ENCODE measurements around the gene IPO4. TPM values are rescaled to one million over a fixed set of nuclear protein-coding genes. Genes with fewer than 3 reads are reported as not detected.
A peak's percentile ranks its signal among the peaks of the same experiment; 100 is the strongest.

IPO4 gene
- total RNA-seq, 1 experiment from 2014 or later: 116 TPM

- Histone ChIP-seq H3T11ph (ENCODE audit: low read length) (no peak overlapping the region), H3K23ac (ENCODE audit: insufficient read length, low read depth, low read length) (no peak overlapping the region), H3K79me2 (ENCODE audit: insufficient read depth, low read length) (no peaks in the 10 kb centered on the region), H3K79me1 (ENCODE audit: insufficient read depth, low read depth, low read length, poor library complexity, severe bottlenecking) (no peaks in the 10 kb centered on the region), H4K20me1 (ENCODE audit: control insufficient read depth, insufficient read depth, insufficient read length) (no peaks in the 10 kb centered on the region), H4K91ac (ENCODE audit: insufficient read length, low read depth, low read length) (no peak overlapping the region), H3K4ac (ENCODE audit: low read depth, low read length) (no peak overlapping the region), H2BK5ac (ENCODE audit: insufficient read length, low read length) (no peak overlapping the region), H3K23me2 (ENCODE audit: insufficient read length, low read depth, low read length, poor library complexity, severe bottlenecking) (peaks cover 6% of the 10 kb centered on the region), H3K14ac (ENCODE audit: insufficient read depth, low read length) (no peak overlapping the region), H3K18ac (ENCODE audit: insufficient read length, low read depth, low read length) (no peak overlapping the region), H3K9ac (ENCODE audit: extremely low read depth, insufficient read length, low read length) (no peak overlapping the region), H2BK12ac (ENCODE audit: insufficient read length, low read depth, low read length) (no peak overlapping the region), H4K8ac (replicated peaks; ENCODE audit: insufficient read length, low read depth, low read length) (no peak overlapping the region), H2AK5ac (ENCODE audit: insufficient read length, low read length) (no peak overlapping the region), H3K9me3 (ENCODE audit: control insufficient read depth, low read depth, low read length) (no peaks in the 10 kb centered on the region), H2BK120ac (ENCODE audit: low read depth, low read length, poor library complexity, severe bottlenecking) (no peak overlapping the region), H2AFZ (ENCODE audit: low read length) (no peak overlapping the region), H3K4me1 (ENCODE audit: insufficient read depth, low read length) (no peaks in the 10 kb centered on the region), H3K27me3 (ENCODE audit: insufficient read depth, low read length) (no peaks in the 10 kb centered on the region), H2BK20ac (ENCODE audit: low read depth, low read length, poor library complexity, severe bottlenecking) (no peak overlapping the region), H4K5ac (ENCODE audit: insufficient read length, low read depth, low read length) (no peak overlapping the region), H3K4me2 (ENCODE audit: insufficient read depth, insufficient read length, low read length) (no peak overlapping the region), H3K56ac (ENCODE audit: insufficient read length, low read depth, low read length) (no peak overlapping the region), H3K27ac (ENCODE audit: insufficient read length, low read depth, low read length) (no peak overlapping the region), H2BK15ac (ENCODE audit: low read depth, low read length) (no peak overlapping the region)
- H3K4me3 Mint-ChIP-seq: no peak overlapping the region
- H3K27me3 Mint-ChIP-seq (ENCODE audit: low read depth): no peaks in the 10 kb centered on the region; the same call in 1 of the 2 replicates
- no peak for TF ChIP-seq CTCF (conservative IDR thresholded peaks at IDR 0.05)
- H3K27ac Mint-ChIP-seq: peak overlapping the region in 1 of 3 experiments; percentile 32; a peak in 1 of 7 replicates
- peaks cover 26 to 66% (median 54%) of the 10 kb centered on the region in 3 experiments for H3K36me3 Mint-ChIP-seq (ENCODE audit: insufficient read depth in 1 of 3, low read depth in 3 of 3)
- H3K9me3 Mint-ChIP-seq: no peaks in the 10 kb centered on the region; a peak in 1 of 5 replicates
- WGBS (ENCODE audit: extremely low coverage, insufficient read length, low lambda C conversion rate): no CpG with 5 or more reads among the region's 12 CpGs
- no peak for DNase-seq
- H3K4me1 Mint-ChIP-seq: peaks cover under 1 to 7% of the 10 kb centered on the region in 2 experiments; a peak in 2 of 4 replicates
Observed at GRCh38 chr14:24177041-24177825, 11.4 kb downstream of the IPO4 start.
